ENCODE data around the gene HOXD10.

DNA sequence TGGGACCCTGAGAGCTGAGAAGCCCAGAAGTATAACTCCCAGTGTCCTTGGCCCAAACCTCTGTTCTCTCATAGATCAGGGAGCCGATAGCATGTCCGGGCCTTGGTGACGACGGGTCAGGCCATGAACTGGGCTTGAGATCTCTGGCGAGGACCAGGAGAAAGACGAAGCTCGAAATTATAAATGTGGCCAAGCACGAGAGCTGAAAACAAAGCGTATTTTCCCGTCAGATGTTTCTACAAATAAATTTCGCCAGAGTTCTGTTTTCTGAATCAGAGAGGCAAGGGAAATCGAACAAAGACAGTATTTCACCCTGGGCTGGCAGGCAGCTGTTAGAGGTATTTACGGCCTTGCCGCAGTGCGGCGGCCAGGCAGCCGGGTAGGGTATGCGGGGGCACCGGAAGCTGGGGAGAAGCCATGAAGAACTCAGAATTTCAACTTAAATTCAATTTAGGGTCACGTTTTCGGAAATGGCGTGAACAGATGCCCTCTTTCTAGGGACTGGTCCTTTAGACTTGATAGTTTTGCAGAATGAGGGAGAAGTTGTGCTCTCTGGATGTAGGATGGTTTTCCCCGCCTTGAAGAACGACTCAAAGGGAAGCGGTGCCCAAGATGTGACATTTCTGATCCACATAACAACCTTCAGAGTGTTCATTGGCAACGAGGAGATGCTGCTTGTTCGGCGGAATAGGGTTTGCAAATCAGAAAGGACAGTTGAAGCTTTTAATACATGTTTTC is 22.5 kb downstream of the HOXD10 start:
- TF ChIP-seq, protein P1, sequence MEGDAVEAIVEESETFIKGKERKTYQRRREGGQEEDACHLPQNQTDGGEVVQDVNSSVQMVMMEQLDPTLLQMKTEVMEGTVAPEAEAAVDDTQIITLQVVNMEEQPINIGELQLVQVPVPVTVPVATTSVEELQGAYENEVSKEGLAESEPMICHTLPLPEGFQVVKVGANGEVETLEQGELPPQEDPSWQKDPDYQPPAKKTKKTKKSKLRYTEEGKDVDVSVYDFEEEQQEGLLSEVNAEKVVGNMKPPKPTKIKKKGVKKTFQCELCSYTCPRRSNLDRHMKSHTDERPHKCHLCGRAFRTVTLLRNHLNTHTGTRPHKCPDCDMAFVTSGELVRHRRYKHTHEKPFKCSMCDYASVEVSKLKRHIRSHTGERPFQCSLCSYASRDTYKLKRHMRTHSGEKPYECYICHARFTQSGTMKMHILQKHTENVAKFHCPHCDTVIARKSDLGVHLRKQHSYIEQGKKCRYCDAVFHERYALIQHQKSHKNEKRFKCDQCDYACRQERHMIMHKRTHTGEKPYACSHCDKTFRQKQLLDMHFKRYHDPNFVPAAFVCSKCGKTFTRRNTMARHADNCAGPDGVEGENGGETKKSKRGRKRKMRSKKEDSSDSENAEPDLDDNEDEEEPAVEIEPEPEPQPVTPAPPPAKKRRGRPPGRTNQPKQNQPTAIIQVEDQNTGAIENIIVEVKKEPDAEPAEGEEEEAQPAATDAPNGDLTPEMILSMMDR (IDR thresholded peaks at IDR 0.05; ENCODE audit: insufficient read depth, low read length): no peak
- no peak for TF ChIP-seq POLR2AphosphoS5 (IDR thresholded peaks at IDR 0.05; ENCODE audit: low read depth)
- no peak for TF ChIP-seq GABPA (IDR thresholded peaks at IDR 0.05; ENCODE audit: low read depth)
- TF ChIP-seq SPI1 (IDR thresholded peaks at IDR 0.05; ENCODE audit: borderline replicate concordance, low read depth): no peak
- no peak for TF ChIP-seq REST (IDR thresholded peaks at IDR 0.05; ENCODE audit: insufficient replicate concordance, low read depth)

Data from HL-60 (cell line).